GM12874 (cell line): ENCODE measurements around the gene FAXDC2.

Experiments
- CTCF ChIP-seq: IDR thresholded peaks from 2 replicates; pipeline ENCODE4 v1.5.1; 2011; ENCODE audit warnings: low read depth, mild to moderate bottlenecking, control low read depth, low read length, moderate library complexity; ENCODE audit not compliant: insufficient read depth

Gene FAXDC2

DNA sequence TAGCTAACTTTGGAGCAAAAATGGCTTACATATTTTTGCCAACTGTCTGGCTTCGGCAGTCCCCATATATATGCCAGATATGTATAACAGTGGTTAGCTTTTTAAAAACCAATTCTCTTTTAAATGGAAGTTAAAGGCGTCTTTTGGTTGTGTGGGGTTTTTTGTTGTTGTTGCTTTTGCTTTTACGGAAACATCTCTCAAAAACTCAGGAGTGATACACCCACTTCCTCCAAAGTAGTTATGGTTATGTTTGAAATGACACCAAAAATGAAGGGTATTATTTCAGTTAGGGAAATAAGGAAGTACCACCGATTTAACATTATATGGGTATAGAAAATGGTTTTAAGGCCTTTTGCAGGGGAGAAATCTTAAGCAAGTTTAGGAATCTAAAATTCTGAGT lies 10.4 kb upstream of the FAXDC2 start:
- no peak for TF ChIP-seq CTCF

DNA sequence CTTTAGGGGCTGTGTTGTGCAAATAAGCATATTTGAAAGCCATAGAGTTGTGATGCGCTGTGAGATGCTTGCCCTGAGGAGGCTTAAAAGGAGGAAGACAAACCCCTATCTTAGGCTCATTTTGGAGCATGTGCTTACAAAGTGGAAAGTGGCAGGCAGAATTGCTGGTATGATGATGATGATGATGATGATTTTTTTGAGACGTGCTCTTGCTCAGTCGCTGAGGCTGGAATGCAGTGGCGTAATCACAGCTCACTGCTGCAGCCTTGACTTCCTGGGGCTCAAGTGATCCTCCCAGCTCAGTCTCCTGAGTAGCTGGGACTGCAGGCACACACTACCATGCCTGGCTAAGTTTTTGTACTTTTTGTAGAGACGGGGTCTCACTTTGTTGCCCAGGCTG lies 9.7 kb upstream of the FAXDC2 start:
- no peak for TF ChIP-seq CTCF

DNA sequence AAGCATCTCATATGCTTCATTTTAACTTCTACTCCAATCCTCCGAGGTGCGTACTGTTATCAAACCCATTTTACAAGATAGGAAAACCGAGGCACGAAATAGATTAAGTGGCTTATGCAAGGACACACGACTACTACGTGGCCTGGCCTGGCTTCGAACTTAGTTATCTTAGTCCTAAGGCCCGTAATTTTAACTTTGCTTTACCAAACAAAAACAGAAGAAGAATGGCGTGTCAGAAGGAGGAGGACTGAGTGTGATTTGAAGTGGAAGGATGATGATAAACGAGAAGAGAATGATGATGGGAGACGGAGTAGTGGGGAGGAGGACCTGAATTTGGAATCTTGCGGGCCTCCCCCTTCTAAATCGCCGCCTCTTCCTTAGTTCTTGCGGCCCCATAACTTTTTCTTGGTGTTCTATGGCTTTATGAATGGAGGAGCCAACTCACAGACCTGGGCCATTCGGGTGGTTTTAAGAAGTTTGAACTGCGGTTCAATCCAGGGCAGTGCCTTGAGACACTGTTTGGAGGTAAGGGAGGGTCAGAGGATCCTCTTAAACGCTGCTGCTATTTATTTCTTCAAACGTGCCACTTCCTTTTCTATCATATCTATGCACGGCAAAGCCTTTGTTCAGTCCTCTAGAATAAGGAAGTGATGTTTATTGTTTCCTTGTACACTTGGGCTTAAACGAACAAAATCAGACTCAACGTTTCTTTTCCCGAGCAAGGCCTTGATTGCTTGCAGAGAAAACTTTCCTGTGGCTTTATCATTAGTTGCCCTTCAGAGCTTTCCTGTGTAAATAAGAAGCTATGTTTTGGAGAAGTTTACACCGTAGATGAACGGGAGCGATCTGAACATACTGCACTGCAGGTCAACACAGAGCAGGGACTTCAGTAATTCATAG lies 8.8 kb upstream of the FAXDC2 start:
- no peak for TF ChIP-seq CTCF

GRCh38 chr5:154858297-154858971 lies 8.0 kb upstream of the FAXDC2 start, which contains the start of gene CNOT8:
Gene CNOT8, plus strand, starts transcription at chr5:154858627. Its CDS starts 4,652 bp downstream, at chr5:154863279.
- TF ChIP-seq CTCF, result no peak

- no peak for TF ChIP-seq CTCF
Measured at GRCh38 chr5:154857530-154858296, 7.3 kb upstream of the FAXDC2 start.

DNA sequence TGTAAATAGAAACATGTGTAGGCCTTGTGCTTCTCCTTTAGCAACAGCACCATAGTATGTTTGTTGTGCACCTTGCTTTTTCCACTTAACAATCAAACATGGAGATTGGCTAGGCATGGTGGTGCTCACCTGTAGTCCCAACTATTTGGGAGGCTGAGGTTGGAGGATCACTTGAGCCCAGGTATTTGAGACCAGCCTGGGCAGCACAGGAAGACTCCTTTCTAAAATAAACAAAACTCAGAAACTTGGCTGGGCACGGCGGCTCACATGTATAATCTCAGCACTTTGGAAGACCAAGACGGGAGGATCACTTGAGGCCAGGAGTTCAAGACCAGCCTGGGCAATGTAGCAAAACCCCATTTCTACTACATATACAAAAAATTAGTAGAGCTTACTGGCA lies 948 bp upstream of the FAXDC2 start:
- no peak for TF ChIP-seq CTCF

- no peak for TF ChIP-seq CTCF
Measured at GRCh38 chr5:154849791-154850201, 607 bp downstream of the FAXDC2 start.
